ENCODE data around the gene METAP1. TPM values are rescaled to one million over a fixed set of nuclear protein-coding genes. Genes with fewer than 3 reads are reported as not detected.

The METAP1 gene
- total RNA-seq, 3 donors from 2014 or later (not counting 1 experiment from before 2014, with no cell fraction given) = 41.1 to 54.3 (median 41.5) TPM

DNA sequence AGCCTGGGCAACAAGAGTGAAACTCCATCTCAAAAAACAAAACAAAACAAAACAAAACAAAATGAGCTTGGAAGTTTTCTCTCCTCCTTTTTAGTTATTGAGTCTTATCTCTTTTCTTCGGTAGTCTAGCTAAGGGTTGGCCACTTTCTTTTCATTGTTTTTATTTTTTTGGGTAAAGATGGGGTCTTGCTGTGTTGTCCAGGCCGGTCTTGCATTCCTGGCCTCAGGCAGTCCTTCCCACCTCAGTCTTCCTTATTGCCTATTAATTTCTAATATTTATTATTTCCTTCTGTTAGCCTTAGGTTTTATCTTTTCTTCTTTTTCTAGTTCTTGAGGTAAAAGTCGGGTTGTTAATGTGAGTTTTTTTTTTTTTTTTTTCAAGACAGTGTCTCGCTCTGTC is 16.4 kb downstream of the METAP1 start:
- intact Hi-C loops (cut with micrococcal nuclease) = no loop called here
- peaks cover 6% of the 10 kb centered on the region for H3K36me3 Mint-ChIP-seq
- no peak overlapping the region for H3K27ac ChIP-seq (ENCODE audit: low read length)
- H3K27me3 Mint-ChIP-seq (ENCODE audit: low read depth in 2 of 2) = no peaks in the 10 kb centered on the region
- H3K4me3 ChIP-seq (ENCODE audit: low read length) = no peak overlapping the region
- H3K4me1 Mint-ChIP-seq = peaks cover 41 to 62% of the 10 kb centered on the region in 2 donors
- H3K4me1 ChIP-seq (ENCODE audit: control insufficient read depth, insufficient read depth, low read length) = no peaks in the 10 kb centered on the region
- TF ChIP-seq, protein P1, sequence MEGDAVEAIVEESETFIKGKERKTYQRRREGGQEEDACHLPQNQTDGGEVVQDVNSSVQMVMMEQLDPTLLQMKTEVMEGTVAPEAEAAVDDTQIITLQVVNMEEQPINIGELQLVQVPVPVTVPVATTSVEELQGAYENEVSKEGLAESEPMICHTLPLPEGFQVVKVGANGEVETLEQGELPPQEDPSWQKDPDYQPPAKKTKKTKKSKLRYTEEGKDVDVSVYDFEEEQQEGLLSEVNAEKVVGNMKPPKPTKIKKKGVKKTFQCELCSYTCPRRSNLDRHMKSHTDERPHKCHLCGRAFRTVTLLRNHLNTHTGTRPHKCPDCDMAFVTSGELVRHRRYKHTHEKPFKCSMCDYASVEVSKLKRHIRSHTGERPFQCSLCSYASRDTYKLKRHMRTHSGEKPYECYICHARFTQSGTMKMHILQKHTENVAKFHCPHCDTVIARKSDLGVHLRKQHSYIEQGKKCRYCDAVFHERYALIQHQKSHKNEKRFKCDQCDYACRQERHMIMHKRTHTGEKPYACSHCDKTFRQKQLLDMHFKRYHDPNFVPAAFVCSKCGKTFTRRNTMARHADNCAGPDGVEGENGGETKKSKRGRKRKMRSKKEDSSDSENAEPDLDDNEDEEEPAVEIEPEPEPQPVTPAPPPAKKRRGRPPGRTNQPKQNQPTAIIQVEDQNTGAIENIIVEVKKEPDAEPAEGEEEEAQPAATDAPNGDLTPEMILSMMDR (IDR thresholded peaks at IDR 0.05) = no peak
- 88% methylated on average over 1 of the region's 4 CpGs for WGBS (ENCODE audit: insufficient coverage)
- H3K4me3 Mint-ChIP-seq = no peak overlapping the region
- DNase-seq (no peak), ATAC-seq (no peak)
- no peaks in the 10 kb centered on the region for H3K27me3 ChIP-seq (ENCODE audit: control insufficient read depth, insufficient read depth, low read length)
- peaks cover 2 to 7% of the 10 kb centered on the region in 2 donors for H3K9me3 Mint-ChIP-seq
- no peak overlapping the region for H3K27ac Mint-ChIP-seq
- no peaks in the 10 kb centered on the region for H3K36me3 ChIP-seq (ENCODE audit: control insufficient read depth, insufficient read depth, low read length)
- no peaks in the 10 kb centered on the region for H3K9me3 ChIP-seq (ENCODE audit: control insufficient read depth, insufficient read depth, low read length)

DNA sequence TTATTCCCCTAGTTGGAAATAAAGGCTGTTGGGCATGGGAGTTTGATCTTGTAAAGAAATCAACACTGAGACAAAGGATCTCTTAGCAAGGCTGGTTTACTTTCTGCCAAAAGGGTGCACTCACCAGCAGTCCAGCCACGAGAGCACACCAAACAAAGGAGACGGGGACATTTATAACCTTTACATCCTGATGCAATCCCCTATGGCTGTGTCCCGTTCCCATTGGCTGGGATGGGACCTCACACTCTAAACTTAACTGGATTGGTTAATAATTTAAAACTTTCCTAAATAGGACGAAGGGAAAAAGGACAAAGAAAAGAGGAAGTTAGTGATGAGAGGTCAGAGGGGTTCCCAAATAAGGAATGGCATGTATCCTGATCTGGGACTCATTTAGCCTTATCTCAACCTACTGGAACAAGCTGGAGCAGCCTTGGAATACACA is 17.9 kb downstream of the METAP1 start:
- H3K4me3 ChIP-seq (ENCODE audit: low read length) = no peak overlapping the region
- no peaks in the 10 kb centered on the region for H3K4me1 ChIP-seq (ENCODE audit: control insufficient read depth, insufficient read depth, low read length)
- ATAC-seq = no peak
- intact Hi-C loops (cut with micrococcal nuclease) = no loop called here
- H3K27ac ChIP-seq (ENCODE audit: low read length) = no peak overlapping the region
- 79% methylated on average over 2 of the region's 4 CpGs for WGBS (ENCODE audit: insufficient coverage)
- Mint-ChIP-seq H3K27me3 (ENCODE audit: low read depth in 2 of 2) (no peaks in the 10 kb centered on the region), H3K4me1 (peaks cover 39 to 66% of the 10 kb centered on the region in 2 donors), H3K4me3 (no peak overlapping the region), H3K27ac (no peak overlapping the region), H3K36me3 (peaks cover 6% of the 10 kb centered on the region), H3K9me3 (peaks cover 2 to 7% of the 10 kb centered on the region in 2 donors)
- no peaks in the 10 kb centered on the region for H3K27me3 ChIP-seq (ENCODE audit: control insufficient read depth, insufficient read depth, low read length)
- TF ChIP-seq, protein P1 (IDR thresholded peaks at IDR 0.05) = no peak
- H3K36me3 ChIP-seq (ENCODE audit: control insufficient read depth, insufficient read depth, low read length) = no peaks in the 10 kb centered on the region
- no peak for DNase-seq
- no peaks in the 10 kb centered on the region for H3K9me3 ChIP-seq (ENCODE audit: control insufficient read depth, insufficient read depth, low read length)

DNA sequence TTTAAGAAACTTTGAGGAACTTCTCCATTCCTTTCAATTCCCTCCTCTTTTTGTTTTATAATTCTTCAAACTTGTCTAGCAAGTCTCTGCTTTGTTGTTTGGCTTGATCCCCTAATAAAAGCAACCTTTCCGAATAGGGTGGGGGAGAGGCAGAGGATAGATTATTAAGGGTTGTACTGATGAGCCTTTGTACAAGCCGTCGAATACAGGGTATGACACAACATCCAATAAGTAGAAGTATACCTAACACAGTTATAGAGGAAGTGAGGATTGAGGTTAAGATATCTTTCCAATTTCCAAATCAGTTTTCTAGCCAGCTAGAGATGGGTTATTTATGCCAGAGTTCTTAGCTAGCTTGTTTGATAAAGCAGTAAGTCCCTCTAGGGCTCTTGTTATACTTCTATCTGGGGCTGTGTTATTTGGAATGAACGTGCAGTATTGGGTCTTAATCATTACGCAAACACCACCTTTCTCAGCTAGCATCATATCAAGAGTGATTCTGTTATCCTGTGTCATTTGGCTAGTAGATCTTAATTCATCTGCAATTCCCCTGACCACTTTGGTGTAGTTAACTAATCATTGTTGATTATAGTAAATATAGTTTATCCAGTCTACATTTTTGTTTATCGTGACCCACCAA is 18.5 kb downstream of the METAP1 start:
- Mint-ChIP-seq H3K36me3 (peaks cover 6% of the 10 kb centered on the region), H3K9me3 (peaks cover 2 to 7% of the 10 kb centered on the region in 2 donors), H3K27ac (no peak overlapping the region), H3K27me3 (ENCODE audit: low read depth in 2 of 2) (no peaks in the 10 kb centered on the region), H3K4me1 (peaks cover 37 to 64% of the 10 kb centered on the region in 2 donors), H3K4me3 (no peak overlapping the region)
- ATAC-seq = no peak
- H3K4me3 ChIP-seq (ENCODE audit: low read length) = no peak overlapping the region
- H3K9me3 ChIP-seq (ENCODE audit: control insufficient read depth, insufficient read depth, low read length) = no peaks in the 10 kb centered on the region
- WGBS (ENCODE audit: insufficient coverage) = 100% methylated on average over 1 of the region's 6 CpGs
- TF ChIP-seq, protein P1 (IDR thresholded peaks at IDR 0.05) = no peak
- no peak for DNase-seq
- H3K36me3 ChIP-seq (ENCODE audit: control insufficient read depth, insufficient read depth, low read length) = no peaks in the 10 kb centered on the region
- no peak overlapping the region for H3K27ac ChIP-seq (ENCODE audit: low read length)
- no peaks in the 10 kb centered on the region for H3K4me1 ChIP-seq (ENCODE audit: control insufficient read depth, insufficient read depth, low read length)
- H3K27me3 ChIP-seq (ENCODE audit: control insufficient read depth, insufficient read depth, low read length) = no peaks in the 10 kb centered on the region
- intact Hi-C loops (cut with micrococcal nuclease) = no loop called here

DNA sequence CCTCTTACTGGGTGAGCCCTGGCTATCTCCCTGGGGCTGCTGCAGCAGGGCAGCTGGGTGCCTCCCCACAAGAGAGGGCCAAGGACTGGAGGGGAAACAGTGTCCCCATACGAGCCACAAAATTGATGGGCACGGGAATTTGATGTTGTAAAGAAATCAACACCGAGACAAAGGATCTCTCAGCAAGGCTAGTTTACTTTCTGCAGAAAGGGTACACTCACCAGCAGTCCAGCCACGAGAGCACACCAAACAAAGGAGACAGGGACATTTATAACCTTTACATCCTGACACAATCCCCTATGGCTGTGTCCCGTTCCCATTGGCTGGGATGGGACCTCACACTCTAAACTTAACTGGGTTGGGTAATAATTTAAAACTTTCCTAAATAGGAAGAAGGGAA is 25.9 kb downstream of the METAP1 start:
- Mint-ChIP-seq H3K4me1 (peaks cover 51 to 67% of the 10 kb centered on the region in 2 donors), H3K36me3 (peaks cover 9% of the 10 kb centered on the region), H3K27me3 (ENCODE audit: low read depth in 2 of 2) (no peaks in the 10 kb centered on the region), H3K27ac (no peak overlapping the region), H3K9me3 (peaks cover 3 to 11% of the 10 kb centered on the region in 2 donors), H3K4me3 (no peak overlapping the region)
- Histone ChIP-seq H3K4me1 (ENCODE audit: control insufficient read depth, insufficient read depth, low read length) (no peaks in the 10 kb centered on the region), H3K9me3 (ENCODE audit: control insufficient read depth, insufficient read depth, low read length) (peaks cover 15% of the 10 kb centered on the region), H3K27ac (ENCODE audit: low read length) (no peak overlapping the region), H3K4me3 (ENCODE audit: low read length) (no peak overlapping the region), H3K36me3 (ENCODE audit: control insufficient read depth, insufficient read depth, low read length) (peaks cover 2% of the 10 kb centered on the region), H3K27me3 (ENCODE audit: control insufficient read depth, insufficient read depth, low read length) (no peaks in the 10 kb centered on the region)
- TF ChIP-seq, protein P1 (IDR thresholded peaks at IDR 0.05) = no peak
- DNase-seq = no peak
- intact Hi-C loops (cut with micrococcal nuclease) = no loop called here
- no peak for ATAC-seq
- WGBS (ENCODE audit: insufficient coverage) = 100% methylated on average over 4 of the region's 5 CpGs

Measured in natural killer cell (primary cell).